Measurements from ENCODE around the gene ARFGAP1.
"Not testable (repeated sequence)": the region's sequence is repeated elsewhere in the genome, so short reads cannot be mapped to it uniquely, and the experiment has no call there.

- not testable (repeated sequence) for TF ChIP-seq EZH2 (IDR thresholded peaks at IDR 0.05; ENCODE audit: borderline replicate concordance, low read depth, low read length, severe bottlenecking); CTCF (IDR thresholded peaks at IDR 0.05; ENCODE audit: borderline replicate concordance, extremely low read depth, low read length, poor library complexity, severe bottlenecking)
These were observed 21.3 kb upstream of the ARFGAP1 start for GRCh38 chr20:63251350-63251749.

Data from DND-41 (cell line).